HEK293T (cell line): ENCODE results near the gene SLC17A9.

ENCODE experiments used
- CTCF ChIA-PET: fragments of 350-600 bp; formaldehyde crosslinking; extraction: SDS; loops from one replicate; lab custom pipeline; 2021; ENCODE audit warnings: antibody characterized with exemption, inconsistent platforms; lab: Yijun Ruan, JAX
- POLR2A ChIA-PET: fragments of 350-600 bp; formaldehyde crosslinking; extraction: SDS; loops from one replicate; lab custom pipeline; 2020; ENCODE audit warnings: antibody characterized with exemption, inconsistent platforms; lab: Yijun Ruan, JAX
- DNase-seq: peaks from one replicate; pipeline ENCODE4 v3.0.0; 2012; ENCODE audit warnings: mixed read lengths; ENCODE audit errors: extremely low spot score
- ARNT ChIP-seq: fragments of 450-650 bp; IDR thresholded peaks from 2 replicates; pipeline ENCODE4 v1.6.1; 2017; ENCODE audit warnings: mild to moderate bottlenecking
- BHLHE40 ChIP-seq: fragments of 450-650 bp; IDR thresholded peaks from 2 replicates; pipeline ENCODE4 v1.6.1; 2016; ENCODE audit warnings: mild to moderate bottlenecking, moderate library complexity, borderline replicate concordance
- CTBP1 ChIP-seq: fragments of 450-650 bp; IDR thresholded peaks from 2 replicates; pipeline ENCODE4 v1.6.1; 2016; ENCODE audit warnings: borderline replicate concordance
- ELF4 ChIP-seq: fragments of 450-650 bp; IDR thresholded peaks from 2 replicates; pipeline ENCODE4 v1.6.1; 2017; ENCODE audit warnings: antibody characterized with exemption
- FOXA1 ChIP-seq: fragments of 450-650 bp; IDR thresholded peaks from 2 replicates; pipeline ENCODE4 v1.6.1; 2016; ENCODE audit warnings: mild to moderate bottlenecking
- FOXK2 ChIP-seq: fragments of 450-650 bp; IDR thresholded peaks from 2 replicates; pipeline ENCODE4 v1.6.1; 2016; ENCODE audit warnings: mild to moderate bottlenecking
- FOXM1 ChIP-seq: fragments of 450-650 bp; IDR thresholded peaks from 2 replicates; pipeline ENCODE4 v1.6.1; 2017; ENCODE audit warnings: mild to moderate bottlenecking, borderline replicate concordance
- HDGF ChIP-seq: fragments of 450-650 bp; IDR thresholded peaks from 2 replicates; pipeline ENCODE4 v1.6.1; 2017; ENCODE audit warnings: antibody characterized with exemption, borderline replicate concordance
- L3MBTL2 ChIP-seq: fragments of 450-650 bp; conservative IDR thresholded peaks from 2 replicates; pipeline ENCODE4 v1.6.1; 2016; ENCODE audit warnings: mild to moderate bottlenecking
- LEF1 ChIP-seq: fragments of 450-650 bp; IDR thresholded peaks from 2 replicates; pipeline ENCODE4 v1.6.1; 2017; ENCODE audit warnings: mild to moderate bottlenecking, borderline replicate concordance
- NFRKB ChIP-seq: fragments of 450-650 bp; IDR thresholded peaks from 2 replicates; pipeline ENCODE4 v1.6.1; 2016; ENCODE audit warnings: mild to moderate bottlenecking, moderate library complexity
- SP1 ChIP-seq: fragments of 450-650 bp; IDR thresholded peaks from 2 replicates; pipeline ENCODE4 v1.6.1; 2017
- SUZ12 ChIP-seq: fragments of 450-650 bp; IDR thresholded peaks from 2 replicates; pipeline ENCODE4 v1.6.1; 2016; ENCODE audit warnings: mild to moderate bottlenecking
- TARDBP ChIP-seq: fragments of 450-650 bp; IDR thresholded peaks from 2 replicates; pipeline ENCODE4 v1.6.1; 2016
- ZNF384 ChIP-seq: fragments of 450-650 bp; IDR thresholded peaks from 2 replicates; pipeline ENCODE4 v1.6.1; 2016
- TF ChIP-seq, protein P1 (sequence below): fragments of 450-650 bp; IDR thresholded peaks from 2 replicates; pipeline ENCODE4 v1.6.1; 2016

The SLC17A9 gene

DNA sequence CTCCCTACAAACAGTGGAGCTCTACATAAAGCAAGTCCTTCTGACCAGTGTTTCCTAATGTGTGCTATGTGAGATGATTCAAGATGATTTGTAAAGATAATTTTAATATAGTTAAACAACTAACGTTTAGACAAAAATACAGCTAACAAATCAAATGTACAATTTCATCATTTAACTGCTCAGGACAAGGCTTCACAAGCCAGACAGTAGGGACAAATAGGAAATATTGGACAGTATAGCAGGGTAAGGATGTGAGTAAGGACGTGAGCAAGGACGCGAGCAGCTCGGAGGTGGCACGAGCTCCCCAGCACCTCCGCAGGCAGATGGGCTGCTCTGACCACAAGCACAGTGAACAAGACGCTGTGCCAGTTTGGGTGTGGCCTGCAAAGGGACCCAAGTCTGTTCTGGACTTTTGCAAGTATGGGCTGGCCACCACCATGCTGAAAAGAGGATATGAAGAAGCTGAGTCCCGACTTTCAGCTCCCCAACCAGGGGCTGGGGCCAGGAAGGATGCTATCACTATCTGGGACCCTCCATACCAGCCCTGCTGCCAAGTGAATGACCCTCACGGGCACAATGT is 40.7 kb upstream of the SLC17A9 start:
- CTCF ChIA-PET: no interaction called here
- POLR2A ChIA-PET: no interaction called here
- DNase-seq: no peak
- TF ChIP-seq FOXK2: no peak
- TF ChIP-seq ZNF384: no peak
- no peak for TF ChIP-seq FOXA1
- no peak for TF ChIP-seq ARNT
- no peak for TF ChIP-seq SUZ12
- no peak for TF ChIP-seq NFRKB
- no peak for TF ChIP-seq BHLHE40
- no peak for TF ChIP-seq LEF1
- no peak for TF ChIP-seq CTBP1

GRCh38 chr20:62913043-62913630 is 39.4 kb upstream of the SLC17A9 start:
- CTCF ChIA-PET: no interaction called here
- POLR2A ChIA-PET: no interaction called here
- TF ChIP-seq NFRKB (no peak), SP1 (no peak), FOXK2 (no peak), HDGF (no peak), FOXM1 (no peak), BHLHE40 (no peak), SUZ12 (no peak), L3MBTL2 (no peak), ZNF384 (no peak), TARDBP (no peak), ELF4 (no peak), CTBP1 (no peak), ARNT (no peak)
- no peak for DNase-seq

DNA sequence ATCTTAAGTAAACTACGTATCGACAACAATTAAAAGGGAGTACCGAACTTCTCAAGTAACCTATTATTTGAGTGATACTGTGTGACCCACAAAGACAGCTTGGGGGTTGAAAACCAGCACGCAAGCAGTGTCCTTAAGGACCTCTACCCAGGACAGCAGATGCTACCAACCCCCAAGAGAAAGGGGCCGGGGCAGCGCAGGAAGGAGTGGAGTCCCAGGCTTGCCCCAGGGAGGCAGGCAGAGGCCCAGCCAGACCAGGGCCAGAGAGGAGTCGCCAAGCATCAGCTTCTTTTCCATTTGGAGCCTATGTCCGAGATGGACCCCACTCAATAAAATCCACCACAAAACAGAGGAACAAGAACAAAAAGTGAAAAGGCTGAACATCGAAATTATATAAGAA is 38.1 kb upstream of the SLC17A9 start:
- no peak for TF ChIP-seq FOXA1
- no peak for TF ChIP-seq LEF1
- DNase-seq: no peak
- CTCF ChIA-PET: interaction anchor here (0.6 kb wide), 2 partner anchors 15 to 528 kb away, joined by 3 read pairs; no protein-coding TSS in a partner anchor
- POLR2A ChIA-PET: interaction anchor here (1.0 kb wide), 1 partner anchor 11 kb away, joined by 3 read pairs; no protein-coding TSS in a partner anchor

DNA sequence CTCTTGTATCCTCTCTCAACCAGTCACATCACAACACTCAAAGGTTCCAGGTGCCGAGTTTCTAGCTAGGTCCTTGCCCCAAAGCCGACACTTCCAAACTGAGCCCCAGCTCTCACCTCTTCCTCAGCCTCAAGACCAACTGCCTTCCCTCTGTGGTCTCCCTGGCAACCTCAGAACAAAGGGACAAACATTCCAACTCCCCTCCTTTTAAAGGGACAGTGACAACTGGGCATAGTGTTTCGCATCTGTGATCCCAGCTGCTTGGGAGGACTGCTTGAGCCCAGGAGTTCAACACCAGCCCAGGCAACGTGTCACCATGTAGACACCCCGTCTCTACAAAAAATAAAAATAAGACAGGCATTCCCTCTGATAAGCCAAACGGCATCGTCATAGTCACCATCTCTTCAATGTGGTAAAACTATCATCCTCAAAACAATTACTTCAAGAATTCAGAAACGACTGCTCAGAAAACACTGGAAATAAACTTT is 37.5 kb upstream of the SLC17A9 start:
- POLR2A ChIA-PET: interaction anchor here (1.0 kb wide), 1 partner anchor 11 kb away, joined by 3 read pairs; no protein-coding TSS in a partner anchor
- TF ChIP-seq NFRKB (no peak), FOXK2 (no peak), BHLHE40 (no peak), ZNF384 (no peak), TARDBP (no peak), SP1 (no peak), L3MBTL2 (no peak), ARNT (no peak), HDGF (no peak), SUZ12 (no peak), ELF4 (no peak), FOXM1 (no peak), LEF1 (no peak), FOXA1 (no peak), CTBP1 (no peak)
- TF ChIP-seq, protein P1, sequence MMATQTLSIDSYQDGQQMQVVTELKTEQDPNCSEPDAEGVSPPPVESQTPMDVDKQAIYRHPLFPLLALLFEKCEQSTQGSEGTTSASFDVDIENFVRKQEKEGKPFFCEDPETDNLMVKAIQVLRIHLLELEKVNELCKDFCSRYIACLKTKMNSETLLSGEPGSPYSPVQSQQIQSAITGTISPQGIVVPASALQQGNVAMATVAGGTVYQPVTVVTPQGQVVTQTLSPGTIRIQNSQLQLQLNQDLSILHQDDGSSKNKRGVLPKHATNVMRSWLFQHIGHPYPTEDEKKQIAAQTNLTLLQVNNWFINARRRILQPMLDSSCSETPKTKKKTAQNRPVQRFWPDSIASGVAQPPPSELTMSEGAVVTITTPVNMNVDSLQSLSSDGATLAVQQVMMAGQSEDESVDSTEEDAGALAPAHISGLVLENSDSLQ: no peak
- CTCF ChIA-PET: interaction anchor here (0.6 kb wide), 1 partner anchor 15 kb away, joined by 3 read pairs; no protein-coding TSS in a partner anchor
- peak; percentile 37 for DNase-seq

DNA sequence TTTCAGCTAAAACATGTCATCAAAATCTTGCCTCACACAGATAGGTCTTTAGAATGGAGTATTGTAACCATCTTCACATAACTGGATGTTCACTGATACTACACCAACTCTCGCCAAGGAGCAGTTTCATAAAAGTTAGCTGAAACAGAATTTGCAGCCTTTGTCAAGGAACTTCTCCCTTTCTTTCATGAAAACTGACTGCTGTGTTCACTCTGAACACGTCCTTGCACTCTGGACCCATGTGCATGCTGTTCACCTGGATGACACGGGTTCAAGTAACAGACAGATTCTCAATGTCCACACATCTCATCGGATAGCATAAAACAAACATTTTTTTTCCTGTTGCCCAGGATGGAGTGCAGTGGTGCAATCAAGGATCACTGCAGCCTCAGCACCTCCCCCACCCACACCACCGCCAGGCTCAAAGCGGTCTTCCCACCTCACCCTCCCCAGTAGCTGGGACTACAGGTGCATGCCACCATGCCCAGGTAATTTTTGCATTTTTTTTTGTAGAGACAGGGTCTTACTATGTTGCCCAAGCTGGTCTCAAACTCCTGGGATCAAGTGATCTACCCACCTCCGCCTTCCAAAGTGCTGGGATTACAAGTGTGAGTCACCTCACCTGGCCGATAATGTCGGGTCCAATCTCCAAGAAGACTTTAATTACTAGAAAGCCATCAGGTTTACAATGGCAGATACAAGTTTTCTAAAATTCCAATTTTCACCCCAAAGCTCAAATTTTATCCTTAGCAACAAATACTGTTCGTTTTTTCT is 35.6 kb upstream of the SLC17A9 start:
- POLR2A ChIA-PET: interaction anchor here (0.8 kb wide), 1 partner anchor 120 kb away, joined by 3 read pairs; the partner anchor contains the start of gene MRGBP
- CTCF ChIA-PET: interaction anchor here (0.7 to 5.5 kb wide), 2 partner anchors 9 to 38 kb away, joined by 3 to 20 read pairs; no protein-coding TSS in a partner anchor
- TF ChIP-seq TARDBP: no peak
- TF ChIP-seq LEF1: no peak
- no peak for TF ChIP-seq ARNT
- TF ChIP-seq SP1: no peak
- no peak for TF ChIP-seq CTBP1
- TF ChIP-seq SUZ12: no peak
- no peak for TF ChIP-seq FOXK2
- no peak for TF ChIP-seq ELF4
- no peak for TF ChIP-seq FOXA1
- no peak for TF ChIP-seq L3MBTL2
- TF ChIP-seq BHLHE40: no peak
- no peak for TF ChIP-seq ZNF384
- no peak for TF ChIP-seq NFRKB
- no peak for TF ChIP-seq FOXM1
- no peak for TF ChIP-seq HDGF
- TF ChIP-seq, protein P1: no peak
- DNase-seq: no peak

DNA sequence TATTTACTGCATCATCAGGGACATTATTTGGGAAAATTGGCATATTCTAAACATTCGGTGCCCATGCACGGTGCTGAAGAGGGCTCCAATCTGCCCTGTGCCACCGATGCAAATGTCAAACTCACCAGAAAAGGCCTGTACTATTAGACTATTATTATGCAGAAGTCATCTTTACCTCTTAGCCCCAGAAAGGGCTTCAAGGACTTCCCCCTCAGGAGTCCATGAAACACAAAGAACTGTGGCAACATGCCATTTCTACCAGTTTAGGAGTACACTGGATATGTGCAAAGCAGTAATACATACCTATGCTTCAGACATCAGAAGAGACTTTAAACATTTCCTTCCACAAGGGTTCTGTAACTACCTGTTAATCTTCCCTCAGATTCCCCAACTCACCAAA is 34.8 kb upstream of the SLC17A9 start:
- DNase-seq: no peak
- ChIA-PET CTCF (interaction anchor here (0.7 to 5.5 kb wide), 4 partner anchors 9 to 37 kb away, joined by 3 to 20 read pairs (median 5); partner anchors contain the start of gene DIDO1), POLR2A (interaction anchor here (1.2 kb wide), 1 partner anchor 20 kb away, joined by 3 read pairs; the partner anchor contains the start of gene GID8)
- no peak for TF ChIP-seq LEF1
- no peak for TF ChIP-seq FOXK2
- TF ChIP-seq BHLHE40: no peak
- TF ChIP-seq SUZ12: no peak
- TF ChIP-seq SP1: no peak
- TF ChIP-seq FOXA1: no peak
